ENCODE results near the gene SRP14.

Gene SRP14

GRCh38 chr15:40072216-40072990 is 33.4 kb upstream of the SRP14 start:
- no peak for DNase-seq (ENCODE audit: low read depth)
- no peak overlapping the region for H3K4me3 ChIP-seq (ENCODE audit: low read depth, low read length)
- TF ChIP-seq CTCF (IDR thresholded peaks at IDR 0.05; ENCODE audit: control insufficient read depth, extremely low read depth, insufficient read depth): no peak

GRCh38 chr15:40070608-40071218 is 31.7 kb upstream of the SRP14 start:
- no peak for TF ChIP-seq CTCF (IDR thresholded peaks at IDR 0.05; ENCODE audit: control insufficient read depth, extremely low read depth, insufficient read depth)
- H3K4me3 ChIP-seq (ENCODE audit: low read depth, low read length): no peak overlapping the region
- no peak for DNase-seq (ENCODE audit: low read depth)

- H3K4me3 ChIP-seq (ENCODE audit: low read depth, low read length): no peak overlapping the region
- no peak for DNase-seq (ENCODE audit: low read depth)
- TF ChIP-seq CTCF (IDR thresholded peaks at IDR 0.05; ENCODE audit: control insufficient read depth, extremely low read depth, insufficient read depth): no peak
Observed at GRCh38 chr15:40070166-40070557, 31.2 kb upstream of the SRP14 start.

- H3K4me3 ChIP-seq (ENCODE audit: low read depth, low read length): no peak overlapping the region
- TF ChIP-seq CTCF (IDR thresholded peaks at IDR 0.05; ENCODE audit: control insufficient read depth, extremely low read depth, insufficient read depth): no peak
- peak; percentile 99 for DNase-seq (ENCODE audit: low read depth)
Observed at GRCh38 chr15:40069178-40070165, 30.5 kb upstream of the SRP14 start.

GRCh38 chr15:40067921-40068624 is 29.1 kb upstream of the SRP14 start:
- TF ChIP-seq CTCF (IDR thresholded peaks at IDR 0.05; ENCODE audit: control insufficient read depth, extremely low read depth, insufficient read depth): no peak
- no peak overlapping the region for H3K4me3 ChIP-seq (ENCODE audit: low read depth, low read length)
- DNase-seq (ENCODE audit: low read depth): no peak

GRCh38 chr15:40066589-40066988 is 27.6 kb upstream of the SRP14 start:
- no peak for DNase-seq (ENCODE audit: low read depth)
- TF ChIP-seq CTCF (IDR thresholded peaks at IDR 0.05; ENCODE audit: control insufficient read depth, extremely low read depth, insufficient read depth): no peak
- H3K4me3 ChIP-seq (ENCODE audit: low read depth, low read length): no peak overlapping the region

Measured in LNCaP clone FGC (cell line).